Endothelial cell (in vitro differentiated cells): ENCODE results near the gene CLIC4. TPM values are rescaled to one million over a fixed set of nuclear protein-coding genes. Genes with fewer than 3 reads are reported as not detected.
"Not testable (repeated sequence)": the region's sequence is repeated elsewhere in the genome, so short reads cannot be mapped to it uniquely, and the experiment has no call there.

Source experiments
- DNase-seq: peaks from one replicate; pipeline ENCODE4 v3.0.0; 2021; ENCODE audit warnings: low spot score
- H3K27ac Mint-ChIP-seq: one replicate; pipeline ENCODE4 v1.8.0; 2021; ENCODE audit warnings: mixed read lengths, inconsistent platforms; ENCODE audit not compliant: unreplicated experiment
- H3K27me3 Mint-ChIP-seq: one replicate; pipeline ENCODE4 v1.8.0; 2021; ENCODE audit warnings: mild to moderate bottlenecking, moderate library complexity, mixed read lengths, inconsistent platforms; ENCODE audit not compliant: unreplicated experiment
- H3K36me3 Mint-ChIP-seq: one replicate; pipeline ENCODE4 v1.8.0; 2021; ENCODE audit warnings: mild to moderate bottlenecking, low read depth, mixed read lengths, inconsistent platforms; ENCODE audit not compliant: unreplicated experiment
- H3K4me1 Mint-ChIP-seq: one replicate; pipeline ENCODE4 v1.8.0; 2021; ENCODE audit warnings: mild to moderate bottlenecking, mixed read lengths, inconsistent platforms; ENCODE audit not compliant: unreplicated experiment
- H3K4me3 Mint-ChIP-seq: one replicate; pipeline ENCODE4 v1.8.0; 2021; ENCODE audit warnings: mild to moderate bottlenecking, mixed read lengths, inconsistent platforms; ENCODE audit not compliant: unreplicated experiment
- H3K9me3 Mint-ChIP-seq: one replicate; pipeline ENCODE4 v1.8.0; 2021; ENCODE audit warnings: mixed read lengths, inconsistent platforms; ENCODE audit not compliant: unreplicated experiment
- total RNA-seq: library from RNA; stranded (reverse); fragmentation: NEBNext Ultra II Directional; extraction: Animal tissue kit (Norgen Biotek cat#: 25700); gene quantifications from one replicate; pipeline ENCODE4 v1.2.1, GENCODE V29; 2021; ENCODE audit not compliant: unreplicated experiment
- TF ChIP-seq, protein P1 (sequence below): fragments of 200-600 bp; sonication (generic); IDR thresholded peaks from one replicate; pipeline ENCODE4 v1.5.0; 2021; ENCODE audit warnings: antibody characterized with exemption; ENCODE audit not compliant: unreplicated experiment

CLIC4 gene
- total RNA-seq, 1 donor from 2014 or later: 109 TPM

DNA sequence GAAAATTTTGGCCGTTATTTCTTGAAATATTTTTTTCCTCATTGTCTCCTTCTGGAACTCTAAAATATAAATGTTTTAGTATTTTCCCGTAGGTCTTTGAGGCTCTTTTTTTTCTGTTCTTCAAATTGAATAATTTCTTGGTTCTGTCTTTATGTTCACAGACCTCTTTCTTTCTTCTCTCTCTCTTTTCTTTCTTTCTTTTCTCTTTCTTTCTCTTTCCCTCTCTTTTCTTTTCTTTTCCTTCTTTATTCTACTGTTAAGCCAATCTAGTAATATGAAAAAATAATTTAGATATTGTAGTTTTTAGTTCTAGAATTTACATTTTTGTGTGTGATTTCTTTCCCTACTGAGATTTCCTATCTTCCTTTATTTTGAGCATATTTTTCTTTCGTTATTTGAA, 30.1 kb downstream of the CLIC4 start:
- Mint-ChIP-seq H3K27me3 (peaks cover 2% of the 10 kb centered on the region), H3K4me1 (peaks cover 14% of the 10 kb centered on the region), H3K4me3 (no peak overlapping the region), H3K9me3 (no peaks in the 10 kb centered on the region), H3K36me3 (no peaks in the 10 kb centered on the region), H3K27ac (no peak overlapping the region)
- no peak for DNase-seq
- TF ChIP-seq, protein P1, sequence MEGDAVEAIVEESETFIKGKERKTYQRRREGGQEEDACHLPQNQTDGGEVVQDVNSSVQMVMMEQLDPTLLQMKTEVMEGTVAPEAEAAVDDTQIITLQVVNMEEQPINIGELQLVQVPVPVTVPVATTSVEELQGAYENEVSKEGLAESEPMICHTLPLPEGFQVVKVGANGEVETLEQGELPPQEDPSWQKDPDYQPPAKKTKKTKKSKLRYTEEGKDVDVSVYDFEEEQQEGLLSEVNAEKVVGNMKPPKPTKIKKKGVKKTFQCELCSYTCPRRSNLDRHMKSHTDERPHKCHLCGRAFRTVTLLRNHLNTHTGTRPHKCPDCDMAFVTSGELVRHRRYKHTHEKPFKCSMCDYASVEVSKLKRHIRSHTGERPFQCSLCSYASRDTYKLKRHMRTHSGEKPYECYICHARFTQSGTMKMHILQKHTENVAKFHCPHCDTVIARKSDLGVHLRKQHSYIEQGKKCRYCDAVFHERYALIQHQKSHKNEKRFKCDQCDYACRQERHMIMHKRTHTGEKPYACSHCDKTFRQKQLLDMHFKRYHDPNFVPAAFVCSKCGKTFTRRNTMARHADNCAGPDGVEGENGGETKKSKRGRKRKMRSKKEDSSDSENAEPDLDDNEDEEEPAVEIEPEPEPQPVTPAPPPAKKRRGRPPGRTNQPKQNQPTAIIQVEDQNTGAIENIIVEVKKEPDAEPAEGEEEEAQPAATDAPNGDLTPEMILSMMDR: no peak

DNA sequence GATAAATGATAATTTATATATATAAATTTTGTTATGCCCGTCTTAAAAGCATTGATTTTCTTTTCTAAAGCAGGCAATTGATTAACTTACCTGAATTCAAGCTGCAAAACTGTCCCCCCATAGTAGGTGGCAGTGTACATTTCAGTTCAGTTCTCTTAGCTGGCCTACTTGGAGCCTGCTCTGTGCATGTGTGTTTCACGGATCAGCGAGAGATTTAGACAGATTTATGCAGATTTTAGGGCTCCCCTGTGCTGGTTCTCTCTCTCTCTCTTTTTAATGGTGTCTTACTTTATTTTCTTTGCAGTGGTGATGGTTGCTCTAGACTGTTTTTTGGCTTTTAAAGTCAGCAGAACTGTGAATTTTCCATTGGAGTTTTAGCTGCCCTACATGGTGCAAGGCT, 30.7 kb downstream of the CLIC4 start:
- Mint-ChIP-seq H3K27me3 (peaks cover 2% of the 10 kb centered on the region), H3K4me1 (peaks cover 9% of the 10 kb centered on the region), H3K36me3 (no peaks in the 10 kb centered on the region), H3K9me3 (no peaks in the 10 kb centered on the region), H3K27ac (no peak overlapping the region), H3K4me3 (no peak overlapping the region)
- TF ChIP-seq, protein P1: no peak
- DNase-seq: no peak

DNA sequence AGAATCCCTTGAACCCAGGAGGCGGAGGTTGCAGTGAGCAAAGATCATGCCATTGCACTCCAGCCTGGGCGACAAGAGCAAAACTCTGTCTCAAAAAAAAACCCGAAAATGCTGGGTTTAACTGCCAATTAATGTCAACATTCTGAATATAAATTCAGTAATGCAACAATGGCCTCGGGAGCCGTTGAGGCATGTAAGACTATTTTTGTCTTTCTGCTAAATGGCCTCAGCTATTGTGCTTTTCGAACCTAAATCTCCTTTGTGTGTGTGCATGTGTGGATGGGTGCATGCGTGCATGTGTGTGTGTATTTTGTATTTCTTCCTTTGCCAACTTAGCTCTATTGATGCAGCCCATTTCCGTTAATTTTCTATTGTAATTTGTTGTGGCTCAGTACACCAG, 31.6 kb downstream of the CLIC4 start:
- H3K4me1 Mint-ChIP-seq: peaks cover 6% of the 10 kb centered on the region
- no peaks in the 10 kb centered on the region for H3K36me3 Mint-ChIP-seq
- no peak overlapping the region for H3K4me3 Mint-ChIP-seq
- H3K27me3 Mint-ChIP-seq: peaks cover 2% of the 10 kb centered on the region
- TF ChIP-seq, protein P1: no peak
- no peak overlapping the region for H3K27ac Mint-ChIP-seq
- H3K9me3 Mint-ChIP-seq: no peaks in the 10 kb centered on the region
- no peak for DNase-seq

- no peaks in the 10 kb centered on the region for H3K36me3 Mint-ChIP-seq
- peaks cover 6% of the 10 kb centered on the region for H3K4me1 Mint-ChIP-seq
- no peak for DNase-seq
- H3K9me3 Mint-ChIP-seq: no peaks in the 10 kb centered on the region
- TF ChIP-seq, protein P1: no peak
- H3K27ac Mint-ChIP-seq: no peak overlapping the region
- H3K27me3 Mint-ChIP-seq: peaks cover 2% of the 10 kb centered on the region
- no peak overlapping the region for H3K4me3 Mint-ChIP-seq
These were observed 32.9 kb downstream of the CLIC4 start for GRCh38 chr1:24778141-24778540.

- H3K27me3 Mint-ChIP-seq, H3K27ac Mint-ChIP-seq, H3K9me3 Mint-ChIP-seq, H3K36me3 Mint-ChIP-seq, H3K4me3 Mint-ChIP-seq, H3K4me1 Mint-ChIP-seq, DNase-seq: not testable (repeated sequence)
These were observed 34.0 kb downstream of the CLIC4 start for GRCh38 chr1:24779199-24779598.
